Measurements from ENCODE around the gene CDKN2C. TPM values are rescaled to one million over a fixed set of nuclear protein-coding genes. Genes with fewer than 3 reads are reported as not detected.
"Not testable (repeated sequence)": the region's sequence is repeated elsewhere in the genome, so short reads cannot be mapped to it uniquely, and the experiment has no call there.

The CDKN2C gene
- total RNA-seq, 1 donor from 2014 or later: 3.3 TPM

- no peak for TF ChIP-seq CTCF (IDR thresholded peaks at IDR 0.05)
- POLR2A ChIA-PET: interaction anchor here (0.5 to 3.1 kb wide), 2 partner anchors 40 to 151 kb away, joined by 5 to 10 read pairs; no protein-coding TSS in a partner anchor
- CTCF ChIA-PET: interaction anchor here (0.7 to 2.9 kb wide), 21 partner anchors 8 to 367 kb away, joined by 3 to 42 read pairs (median 6); partner anchors contain the start of genes CDKN2C and FAF1
- H3K27me3 Mint-ChIP-seq: no peaks in the 10 kb centered on the region
- intact Hi-C loops (cut with micrococcal nuclease): loop anchor here (1.0 to 10.0 kb wide), 5 partner anchors 39 to 260 kb away; no protein-coding TSS in a partner anchor
- no peak overlapping the region for H3K27ac Mint-ChIP-seq
- no peak overlapping the region for H3K4me3 Mint-ChIP-seq
- no peak for ATAC-seq (ENCODE audit: low read depth)
- DNase-seq: no peak
- peaks cover 34% of the 10 kb centered on the region for H3K4me1 Mint-ChIP-seq
- H3K9me3 Mint-ChIP-seq: peaks cover 4% of the 10 kb centered on the region
- H3K36me3 Mint-ChIP-seq (ENCODE audit: low read depth): peaks cover 16% of the 10 kb centered on the region
Observed at GRCh38 chr1:50929376-50929958, 40.6 kb upstream of the CDKN2C start.

- ChIA-PET POLR2A (interaction anchor here (3.1 kb wide), 1 partner anchor 39 kb away, joined by 10 read pairs; no protein-coding TSS in a partner anchor), CTCF (interaction anchor here (0.9 to 2.9 kb wide), 19 partner anchors 8 to 366 kb away, joined by 3 to 42 read pairs (median 6); partner anchors contain the start of gene CDKN2C)
- H3K27me3 Mint-ChIP-seq: no peaks in the 10 kb centered on the region
- H3K36me3 Mint-ChIP-seq (ENCODE audit: low read depth): peaks cover 16% of the 10 kb centered on the region
- ATAC-seq (ENCODE audit: low read depth): no peak
- H3K27ac Mint-ChIP-seq: no peak overlapping the region
- no peak for TF ChIP-seq CTCF (IDR thresholded peaks at IDR 0.05)
- no peak overlapping the region for H3K4me3 Mint-ChIP-seq
- peaks cover 4% of the 10 kb centered on the region for H3K9me3 Mint-ChIP-seq
- intact Hi-C loops (cut with micrococcal nuclease): no loop called here
- DNase-seq: no peak
- peaks cover 32% of the 10 kb centered on the region for H3K4me1 Mint-ChIP-seq
Observed at GRCh38 chr1:50930193-50930592, 39.9 kb upstream of the CDKN2C start.

GRCh38 chr1:50930965-50931737, 38.9 kb upstream of the CDKN2C start:
- intact Hi-C loops (cut with micrococcal nuclease): no loop called here
- DNase-seq (no peak), ATAC-seq (ENCODE audit: low read depth) (peak; percentile 47)
- H3K36me3 Mint-ChIP-seq (ENCODE audit: low read depth): peaks cover 16% of the 10 kb centered on the region
- peaks cover 39% of the 10 kb centered on the region for H3K4me1 Mint-ChIP-seq
- ChIA-PET CTCF (interaction anchor here (0.9 to 2.9 kb wide), 6 partner anchors 10 to 157 kb away, joined by 4 to 24 read pairs (median 10); partner anchors contain the start of gene CDKN2C), POLR2A (interaction anchor here (0.6 to 3.1 kb wide), 2 partner anchors 38 to 239 kb away, joined by 3 to 10 read pairs; no protein-coding TSS in a partner anchor)
- no peak for TF ChIP-seq CTCF (IDR thresholded peaks at IDR 0.05)
- H3K4me3 Mint-ChIP-seq: no peak overlapping the region
- peaks cover 4% of the 10 kb centered on the region for H3K9me3 Mint-ChIP-seq
- no peaks in the 10 kb centered on the region for H3K27me3 Mint-ChIP-seq
- H3K27ac Mint-ChIP-seq: peak overlapping the region; percentile 57

- H3K4me3 Mint-ChIP-seq; DNase-seq; H3K27me3 Mint-ChIP-seq; H3K27ac Mint-ChIP-seq; ATAC-seq (ENCODE audit: low read depth); CTCF ChIA-PET; intact Hi-C loops (cut with micrococcal nuclease); H3K9me3 Mint-ChIP-seq: not testable (repeated sequence)
- Mint-ChIP-seq H3K36me3 (ENCODE audit: low read depth) (peaks cover 14% of the 10 kb centered on the region), H3K4me1 (peaks cover 45% of the 10 kb centered on the region)
- POLR2A ChIA-PET: interaction anchor here (3.1 kb wide), 1 partner anchor 37 kb away, joined by 10 read pairs; no protein-coding TSS in a partner anchor
Observed at GRCh38 chr1:50932043-50932442, 38.0 kb upstream of the CDKN2C start.

GRCh38 chr1:50933770-50934169, 36.3 kb upstream of the CDKN2C start:
- ATAC-seq (ENCODE audit: low read depth); POLR2A ChIA-PET; CTCF ChIA-PET; H3K27me3 Mint-ChIP-seq; intact Hi-C loops (cut with micrococcal nuclease); H3K4me3 Mint-ChIP-seq; H3K27ac Mint-ChIP-seq; DNase-seq; H3K9me3 Mint-ChIP-seq: not testable (repeated sequence)
- Mint-ChIP-seq H3K36me3 (ENCODE audit: low read depth) (peaks cover 11% of the 10 kb centered on the region), H3K4me1 (peaks cover 51% of the 10 kb centered on the region)

GRCh38 chr1:50934838-50935237, 35.2 kb upstream of the CDKN2C start:
- H3K4me3 Mint-ChIP-seq: no peak overlapping the region
- TF ChIP-seq CTCF (IDR thresholded peaks at IDR 0.05): no peak
- intact Hi-C loops (cut with micrococcal nuclease): no loop called here

GRCh38 chr1:50935276-50935675, 34.8 kb upstream of the CDKN2C start:
- H3K27me3 Mint-ChIP-seq; H3K9me3 Mint-ChIP-seq; CTCF ChIA-PET; DNase-seq; ATAC-seq (ENCODE audit: low read depth); intact Hi-C loops (cut with micrococcal nuclease); H3K4me3 Mint-ChIP-seq; H3K27ac Mint-ChIP-seq; POLR2A ChIA-PET: not testable (repeated sequence)
- H3K36me3 Mint-ChIP-seq (ENCODE audit: low read depth): peaks cover 11% of the 10 kb centered on the region
- H3K4me1 Mint-ChIP-seq: peaks cover 44% of the 10 kb centered on the region

More at GRCh38 chr1:50934838-50935237, 35.2 kb upstream of the CDKN2C start:
- peaks cover 11% of the 10 kb centered on the region for H3K36me3 Mint-ChIP-seq (ENCODE audit: low read depth)
- H3K27me3 Mint-ChIP-seq: no peaks in the 10 kb centered on the region
- peaks cover 48% of the 10 kb centered on the region for H3K4me1 Mint-ChIP-seq
- ChIA-PET CTCF (no interaction called here), POLR2A (no interaction called here)
- peaks cover 4% of the 10 kb centered on the region for H3K9me3 Mint-ChIP-seq
- DNase-seq: no peak
- ATAC-seq (ENCODE audit: low read depth): no peak
- H3K27ac Mint-ChIP-seq: no peak overlapping the region
